HepG2 (cell line): ENCODE results near the gene ZNF586. TPM values are rescaled to one million over a fixed set of nuclear protein-coding genes. Genes with fewer than 3 reads are reported as not detected.
A peak's percentile ranks its signal among the peaks of the same experiment; 100 is the strongest.

Experiments
- ATAD3A ChIP-seq: sonication (generic); formaldehyde crosslinking; IDR thresholded peaks from 2 replicates; pipeline ENCODE4 v1.4.0; 2020; ENCODE audit warnings: missing genetic modification reagents
- CSRNP1 ChIP-seq: sonication (generic); formaldehyde crosslinking; IDR thresholded peaks from 2 replicates; pipeline ENCODE4 v1.8.1; 2023; ENCODE audit warnings: mild to moderate bottlenecking, missing genetic modification reagents
- DMAP1 ChIP-seq: IDR thresholded peaks from 2 replicates; pipeline ENCODE4 v1.6.1; 2016
- DNMT1 ChIP-seq: sonication (generic); formaldehyde crosslinking; IDR thresholded peaks from 2 replicates; pipeline ENCODE4 v1.5.1; 2020; ENCODE audit warnings: mild to moderate bottlenecking, missing genetic modification reagents
- ETV5 ChIP-seq: IDR thresholded peaks from 2 replicates; pipeline ENCODE4 v1.6.1; 2018; ENCODE audit warnings: missing biosample characterization, missing genetic modification reagents, inconsistent platforms, borderline replicate concordance
- FIP1L1 ChIP-seq: fragments of 200-400 bp; formaldehyde crosslinking; IDR thresholded peaks from 2 replicates; pipeline ENCODE4 v1.6.1; 2018; ENCODE audit warnings: low read depth, mild to moderate bottlenecking, low read length, moderate library complexity, borderline replicate concordance; ENCODE audit not compliant: insufficient read depth
- NFYB ChIP-seq: sonication (generic); formaldehyde crosslinking; IDR thresholded peaks from 2 replicates; pipeline ENCODE4 v1.4.0; 2020; ENCODE audit warnings: missing genetic modification reagents
- TAF1 ChIP-seq: sonication (generic); formaldehyde crosslinking; IDR thresholded peaks from 2 replicates; pipeline ENCODE4 v1.4.0; 2020; ENCODE audit warnings: missing genetic modification reagents
- ZFP62 ChIP-seq: sonication (generic); formaldehyde crosslinking; IDR thresholded peaks from 2 replicates; pipeline ENCODE4 v1.4.0; 2020; ENCODE audit warnings: missing genetic modification reagents
- ZFX ChIP-seq: sonication (generic); formaldehyde crosslinking; IDR thresholded peaks from 2 replicates; pipeline ENCODE4 v1.4.0; 2020; ENCODE audit warnings: mild to moderate bottlenecking, low read depth, missing genetic modification reagents, moderate library complexity
- ZNF136 ChIP-seq: sonication (generic); formaldehyde crosslinking; IDR thresholded peaks from 2 replicates; pipeline ENCODE4 v1.8.1; 2022; ENCODE audit warnings: low read depth, mild to moderate bottlenecking, moderate library complexity, missing genetic modification reagents
- ZNF180 ChIP-seq: sonication (generic); formaldehyde crosslinking; IDR thresholded peaks from 2 replicates; pipeline ENCODE4 v1.4.0; 2020; ENCODE audit warnings: low read depth, missing genetic modification reagents, borderline replicate concordance
- ZNF367 ChIP-seq: sonication (generic); formaldehyde crosslinking; IDR thresholded peaks from 2 replicates; pipeline ENCODE4 v1.4.0; 2020; ENCODE audit warnings: missing genetic modification reagents, borderline replicate concordance
- ZNF543 ChIP-seq: sonication (generic); formaldehyde crosslinking; IDR thresholded peaks from 2 replicates; pipeline ENCODE4 v1.4.0; 2020; ENCODE audit warnings: mild to moderate bottlenecking, missing genetic modification reagents
- ZNF576 ChIP-seq: sonication (generic); formaldehyde crosslinking; IDR thresholded peaks from 2 replicates; pipeline ENCODE4 v1.4.0; 2020; ENCODE audit warnings: mild to moderate bottlenecking, missing genetic modification reagents
- ZNF652 ChIP-seq: IDR thresholded peaks from 2 replicates; pipeline ENCODE4 v1.6.1; 2016; ENCODE audit warnings: low read depth, borderline replicate concordance
- ZSCAN22 ChIP-seq: sonication (generic); formaldehyde crosslinking; IDR thresholded peaks from 2 replicates; pipeline ENCODE4 v1.4.0; 2020; ENCODE audit warnings: mild to moderate bottlenecking, missing genetic modification reagents
- polyA plus RNA-seq, 8 experiments: library from polyadenylated mRNA; depleted of rRNA in 3 of 8; stranded (reverse) in 7 of 8; unstranded in 1 of 8; fragments of >200 nt; fragmentation: Illumina TruSeq in 4 of 8; extraction: Trizol in 4 of 8; gene quantifications; 2 replicates each; pipeline versions ENCODE4 v1.2.1 to v1.2.3, GENCODE V29; 2011 to 2016; ENCODE audit warnings: low read depth in 4 of 8, missing spikeins in 1 of 8, mixed read lengths in 1 of 8; ENCODE audit not compliant: insufficient read depth in 1 of 8
- total RNA-seq, 5 experiments: library from RNA; depleted of rRNA; stranded (reverse); fragments of >200 nt; fragmentation: Illumina TruSeq; extraction: Trizol; gene quantifications; 2 replicates each; pipeline ENCODE4 v1.2.3, GENCODE V29; 2016; ENCODE audit warnings: low read depth in 1 of 5
- TF ChIP-seq, protein P1 (sequence below): sonication (generic); formaldehyde crosslinking; IDR thresholded peaks from 2 replicates; pipeline ENCODE4; 2020; ENCODE audit warnings: missing genetic modification reagents, mild to moderate bottlenecking, borderline replicate concordance
- TF ChIP-seq, protein P2 (sequence below): IDR thresholded peaks from 2 replicates; pipeline ENCODE4 v1.6.1; 2016; ENCODE audit warnings: missing genetic modification reagents, missing compliant biosample characterization
- TF ChIP-seq, protein P3 (sequence below): sonication (generic); formaldehyde crosslinking; IDR thresholded peaks from 2 replicates; pipeline ENCODE4 v1.8.1; 2023; ENCODE audit warnings: mild to moderate bottlenecking, missing genetic modification reagents
- TF ChIP-seq, protein P4 (sequence below): sonication (generic); formaldehyde crosslinking; IDR thresholded peaks from 2 replicates; pipeline ENCODE4 v1.4.0; 2020; ENCODE audit warnings: mild to moderate bottlenecking, missing genetic modification reagents

ZNF586 gene
- total and polyA plus RNA-seq, 2 of the 13 experiments (the other 11 are each of a cell fraction or from before 2014, with no cell fraction given): 0.50 to 3.4 TPM

DNA sequence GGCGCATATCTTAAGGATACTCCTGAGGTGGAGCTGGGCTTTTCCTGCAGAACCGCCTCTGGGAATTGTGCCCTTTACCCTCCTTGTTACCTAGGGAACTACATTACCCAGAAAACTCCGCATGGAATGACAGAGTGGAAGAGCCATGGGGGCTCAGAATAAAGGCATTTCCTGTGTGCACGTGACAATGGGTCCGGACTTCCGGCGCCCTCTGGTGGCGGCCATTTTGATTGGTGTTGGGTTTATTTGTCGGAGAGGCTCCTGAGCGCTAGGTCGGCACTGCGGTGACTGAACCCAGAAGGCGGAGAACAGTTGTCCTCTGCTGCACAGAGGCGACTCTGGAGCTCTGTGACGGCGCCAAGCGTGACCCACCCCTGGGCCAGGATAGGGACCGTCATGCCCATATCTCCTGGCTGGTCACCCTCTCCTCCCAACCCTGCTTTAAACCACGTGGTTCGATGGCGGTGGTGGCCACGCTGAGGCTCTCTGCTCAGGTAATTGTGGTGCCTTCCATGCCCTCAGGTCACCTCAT, 60.7 kb downstream of the ZNF586 start, which contains the start of gene ZNF587B (continued):
- TF ChIP-seq, protein P1, sequence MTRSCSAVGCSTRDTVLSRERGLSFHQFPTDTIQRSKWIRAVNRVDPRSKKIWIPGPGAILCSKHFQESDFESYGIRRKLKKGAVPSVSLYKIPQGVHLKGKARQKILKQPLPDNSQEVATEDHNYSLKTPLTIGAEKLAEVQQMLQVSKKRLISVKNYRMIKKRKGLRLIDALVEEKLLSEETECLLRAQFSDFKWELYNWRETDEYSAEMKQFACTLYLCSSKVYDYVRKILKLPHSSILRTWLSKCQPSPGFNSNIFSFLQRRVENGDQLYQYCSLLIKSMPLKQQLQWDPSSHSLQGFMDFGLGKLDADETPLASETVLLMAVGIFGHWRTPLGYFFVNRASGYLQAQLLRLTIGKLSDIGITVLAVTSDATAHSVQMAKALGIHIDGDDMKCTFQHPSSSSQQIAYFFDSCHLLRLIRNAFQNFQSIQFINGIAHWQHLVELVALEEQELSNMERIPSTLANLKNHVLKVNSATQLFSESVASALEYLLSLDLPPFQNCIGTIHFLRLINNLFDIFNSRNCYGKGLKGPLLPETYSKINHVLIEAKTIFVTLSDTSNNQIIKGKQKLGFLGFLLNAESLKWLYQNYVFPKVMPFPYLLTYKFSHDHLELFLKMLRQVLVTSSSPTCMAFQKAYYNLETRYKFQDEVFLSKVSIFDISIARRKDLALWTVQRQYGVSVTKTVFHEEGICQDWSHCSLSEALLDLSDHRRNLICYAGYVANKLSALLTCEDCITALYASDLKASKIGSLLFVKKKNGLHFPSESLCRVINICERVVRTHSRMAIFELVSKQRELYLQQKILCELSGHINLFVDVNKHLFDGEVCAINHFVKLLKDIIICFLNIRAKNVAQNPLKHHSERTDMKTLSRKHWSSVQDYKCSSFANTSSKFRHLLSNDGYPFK (CRISPR knock-in tag): peak; percentile 21; the same call in 1 of the 2 replicates
- TF ChIP-seq DMAP1 (CRISPR knock-in tag) (0 out of 2 replicates have a peak, but pooled peaks have one; percentile 28), ZFX (CRISPR knock-in tag) (no peak), ZNF576 (CRISPR knock-in tag) (no peak), ZNF180 (CRISPR knock-in tag) (no peak), ETV5 (CRISPR knock-in tag) (peak; percentile 41; the same call in 1 of the 2 replicates), CSRNP1 (CRISPR knock-in tag) (no peak), ZNF136 (CRISPR knock-in tag) (no peak), ZNF367 (no peak), DNMT1 (CRISPR knock-in tag) (no peak), ZNF652 (CRISPR knock-in tag) (no peak), ZSCAN22 (CRISPR knock-in tag) (no peak), TAF1 (CRISPR knock-in tag) (no peak), ZFP62 (CRISPR knock-in tag) (no peak), ATAD3A (CRISPR knock-in tag) (no peak), FIP1L1 (no peak), NFYB (CRISPR knock-in tag) (0 out of 2 replicates have a peak, but pooled peaks have one; percentile 39), ZNF543 (no peak)
- TF ChIP-seq, protein P2, sequence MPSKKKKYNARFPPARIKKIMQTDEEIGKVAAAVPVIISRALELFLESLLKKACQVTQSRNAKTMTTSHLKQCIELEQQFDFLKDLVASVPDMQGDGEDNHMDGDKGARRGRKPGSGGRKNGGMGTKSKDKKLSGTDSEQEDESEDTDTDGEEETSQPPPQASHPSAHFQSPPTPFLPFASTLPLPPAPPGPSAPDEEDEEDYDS (CRISPR knock-in tag): no peak
- TF ChIP-seq, protein P3, sequence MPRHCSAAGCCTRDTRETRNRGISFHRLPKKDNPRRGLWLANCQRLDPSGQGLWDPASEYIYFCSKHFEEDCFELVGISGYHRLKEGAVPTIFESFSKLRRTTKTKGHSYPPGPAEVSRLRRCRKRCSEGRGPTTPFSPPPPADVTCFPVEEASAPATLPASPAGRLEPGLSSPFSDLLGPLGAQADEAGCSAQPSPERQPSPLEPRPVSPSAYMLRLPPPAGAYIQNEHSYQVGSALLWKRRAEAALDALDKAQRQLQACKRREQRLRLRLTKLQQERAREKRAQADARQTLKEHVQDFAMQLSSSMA: no peak
- TF ChIP-seq, protein P4, sequence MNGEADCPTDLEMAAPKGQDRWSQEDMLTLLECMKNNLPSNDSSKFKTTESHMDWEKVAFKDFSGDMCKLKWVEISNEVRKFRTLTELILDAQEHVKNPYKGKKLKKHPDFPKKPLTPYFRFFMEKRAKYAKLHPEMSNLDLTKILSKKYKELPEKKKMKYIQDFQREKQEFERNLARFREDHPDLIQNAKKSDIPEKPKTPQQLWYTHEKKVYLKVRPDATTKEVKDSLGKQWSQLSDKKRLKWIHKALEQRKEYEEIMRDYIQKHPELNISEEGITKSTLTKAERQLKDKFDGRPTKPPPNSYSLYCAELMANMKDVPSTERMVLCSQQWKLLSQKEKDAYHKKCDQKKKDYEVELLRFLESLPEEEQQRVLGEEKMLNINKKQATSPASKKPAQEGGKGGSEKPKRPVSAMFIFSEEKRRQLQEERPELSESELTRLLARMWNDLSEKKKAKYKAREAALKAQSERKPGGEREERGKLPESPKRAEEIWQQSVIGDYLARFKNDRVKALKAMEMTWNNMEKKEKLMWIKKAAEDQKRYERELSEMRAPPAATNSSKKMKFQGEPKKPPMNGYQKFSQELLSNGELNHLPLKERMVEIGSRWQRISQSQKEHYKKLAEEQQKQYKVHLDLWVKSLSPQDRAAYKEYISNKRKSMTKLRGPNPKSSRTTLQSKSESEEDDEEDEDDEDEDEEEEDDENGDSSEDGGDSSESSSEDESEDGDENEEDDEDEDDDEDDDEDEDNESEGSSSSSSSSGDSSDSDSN (CRISPR knock-in tag): no peak
